Heart right ventricle (tissue), 16 donors: Measurements from ENCODE around the gene CDC5L. TPM values are rescaled to one million over a fixed set of nuclear protein-coding genes. Genes with fewer than 3 reads are reported as not detected.

Experiments used
- ATAC-seq, 8 donors: fragments of 200-7000 bp; cut with Tn5 transposase; one replicate each; pipeline ENCODE4 v1.9.1; 2020; ENCODE audit warnings: mild to moderate bottlenecking in 8 of 8, moderate library complexity in 8 of 8, moderate number of reproducible peaks in 1 of 8
- DNase-seq, 2 donors: peaks; one replicate each; pipeline ENCODE4 v3.0.0-alpha.2; 2020
- H3K27ac ChIP-seq, 10 donors: fragments of 200-600 bp; sonication (generic) in 2 of 10; one replicate each; pipeline versions ENCODE4 v1.5.0 to v1.8.0; 2020 to 2022; ENCODE audit warnings: mild to moderate bottlenecking in 3 of 10
- H3K27me3 ChIP-seq, 7 donors: fragments of 200-600 bp; one replicate each; pipeline ENCODE4 v1.8.0; 2021 to 2022; ENCODE audit warnings: mild to moderate bottlenecking in 2 of 7
- H3K36me3 ChIP-seq, 9 donors: fragments of 200-600 bp; sonication (generic) in 1 of 9; one replicate each; pipeline versions ENCODE4 v1.5.0 to v1.8.0; 2020 to 2022; ENCODE audit warnings: mild to moderate bottlenecking in 2 of 9
- H3K4me1 ChIP-seq, 9 donors: fragments of 200-600 bp; sonication (generic) in 1 of 9; one replicate each; pipeline versions ENCODE4 v1.5.0 to v1.8.0; 2020 to 2022; ENCODE audit warnings: mild to moderate bottlenecking in 4 of 9
- H3K4me3 ChIP-seq, 10 donors: fragments of 200-600 bp; sonication (generic) in 2 of 10; one replicate each; pipeline versions ENCODE4 v1.5.0 to v1.8.0; 2020 to 2022; ENCODE audit warnings: mild to moderate bottlenecking in 7 of 10, moderate library complexity in 2 of 10
- H3K9me3 ChIP-seq, 11 donors: fragments of 200-600 bp in 10 of 11; sonication (generic) in 2 of 11; one replicate each; pipeline versions ENCODE4 v1.5.0 to v1.8.0; 2013 to 2022; ENCODE audit warnings: mild to moderate bottlenecking in 2 of 11, control low read depth in 1 of 11, moderate library complexity in 1 of 11
- WGBS, 2 donors: extraction: QIAGEN DNeasy Blood & Tissue Kit; methylation state at CpG; one replicate each; pipeline ENCODE4 v1.1.7; 2013; ENCODE audit warnings: inconsistent platforms in 1 of 2; 5-methylcytosine and 5-hydroxymethylcytosine counted together
- intact Hi-C, 10 donors: fragments of 100-400 bp; cut with DNase I; formaldehyde crosslinking; loops; one replicate each; pipeline versions ENCODE4 v1.11.1 to v1.14.2; 2022
- polyA plus RNA-seq, 2 donors: library from polyadenylated mRNA; stranded (reverse); fragments of 200-250 nt; gene quantifications; one replicate each; pipeline ENCODE4 v1.2.3, GENCODE V29; 2013
- total RNA-seq, 10 donors: library from RNA; stranded (reverse); fragmentation: NEBNext Ultra II Directional in 3 of 10; extraction: Animal tissue kit (Norgen Biotek cat#: 25700) in 3 of 10; gene quantifications; one replicate each; pipeline versions ENCODE4 v1.2.1 to v1.2.4, GENCODE V29; 2021 to 2023
- TF ChIP-seq, protein P1 (sequence below), 9 donors: fragments of 200-600 bp; sonication (generic) in 2 of 9; IDR thresholded peaks; one replicate each; pipeline versions ENCODE4 v1.5.0 to v1.8.0; 2021 to 2022; ENCODE audit warnings: antibody characterized with exemption in 9 of 9, mild to moderate bottlenecking in 5 of 9, moderate library complexity in 1 of 9
- donor health status: Arrhythmogenic right ventricular cardiomyopathy.
- donor health status: ischemic (EF 13 %, LVEDD 7.1; RV severe dilation, severe dysfunction).
- donor health status: healthy with polysubstance abuse.
- donor health status: DM: no; HTN: yes; CAD: no.
- donor health status: DM: no; HTN: no; CAD: no.
- donor health status: ischemic (EF 25% LVEDD 6.9; RV normal size, moderate dysfunction).
- donor health status: ischemic (EF 25% LVEDD 5.7; RV mildly dilated, moderate dysfunction).
- donor health status: healthy.
- donor health status: DM: yes; HTN: yes; CAD: no.
- donor health status: Ischemic cardiomyopathy.
- donor health status: ischemic (EF 35%, LVEDD 5.7; RV mildly dilated, moderate dysfunction).
- donor health status: nonischemic (EF 11% LVEDD 7.7; RV severe dilation, severe dysfunction).
- donor health status: DM: yes; HTN: yes; CAD: no.
- donor health status: PGD.
- donor health status: ischemic (EF 29% LVEDD 5.4; RV normal size, mild dysfunction).
- donor health status: nonischemic (EF 23%, LVEDD 6.1; RV moderate dilation, normal function).

Gene CDC5L
- total and polyA plus RNA-seq, 12 donors = 5.4 to 26.5 (median 20.5) TPM

DNA sequence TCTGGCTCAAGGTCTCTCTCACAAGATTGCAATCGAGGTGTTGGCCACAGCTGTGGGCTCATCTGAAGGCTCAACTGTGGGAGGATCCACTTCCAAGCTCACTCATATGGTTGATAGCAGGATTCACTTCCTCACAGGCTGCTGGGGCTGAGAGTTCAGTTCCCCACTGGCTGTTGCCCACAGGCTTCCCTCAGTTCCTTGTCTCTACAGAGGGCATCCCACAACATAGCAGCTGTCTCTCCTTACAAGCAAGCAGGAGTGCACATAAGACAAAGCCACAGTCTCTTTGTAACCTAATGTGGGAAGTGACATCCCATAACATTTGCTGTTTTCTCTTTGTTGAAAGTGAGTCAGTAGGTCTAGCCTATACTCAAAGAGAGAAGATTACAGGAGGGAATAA is 31.0 kb upstream of the CDC5L start:
- H3K9me3 ChIP-seq = peaks cover 0 to 6% (median 0%) of the 10 kb centered on the region in 11 donors
- H3K4me3 ChIP-seq = no peak overlapping the region

DNA sequence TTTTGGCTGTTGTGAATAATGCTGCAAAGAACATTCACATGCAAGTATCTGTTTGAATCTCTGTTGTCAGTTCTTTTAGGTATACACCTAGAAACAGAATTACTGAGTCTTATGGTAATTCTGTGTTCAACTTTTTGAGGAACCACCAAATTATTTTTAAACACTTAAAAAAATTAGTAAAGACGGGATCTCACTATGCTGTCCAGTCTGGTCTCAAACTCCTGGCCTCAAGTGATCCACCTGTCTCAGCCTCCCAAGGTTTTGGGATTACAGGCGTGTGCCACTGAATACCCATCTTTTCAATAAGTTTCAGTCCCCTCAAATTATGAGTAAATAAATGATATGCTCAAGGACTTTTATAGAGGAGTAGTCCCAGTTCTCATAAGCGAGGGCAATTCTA is 27.5 kb upstream of the CDC5L start:
- Histone ChIP-seq H3K27me3 (peaks cover 0 to 22% (median 7%) of the 10 kb centered on the region in 7 donors), H3K9me3 (peaks cover 0 to 6% (median 0%) of the 10 kb centered on the region in 11 donors), H3K4me3 (no peak overlapping the region), H3K4me1 (no peaks in the 10 kb centered on the region), H3K36me3 (no peaks in the 10 kb centered on the region), H3K27ac (no peak overlapping the region)
- WGBS, 2 donors = 82 to 89% methylated on average over 3 of the region's 3 CpGs
- DNase-seq (no peak), ATAC-seq (no peak)
- intact Hi-C loops = no loop called here
- TF ChIP-seq, protein P1, sequence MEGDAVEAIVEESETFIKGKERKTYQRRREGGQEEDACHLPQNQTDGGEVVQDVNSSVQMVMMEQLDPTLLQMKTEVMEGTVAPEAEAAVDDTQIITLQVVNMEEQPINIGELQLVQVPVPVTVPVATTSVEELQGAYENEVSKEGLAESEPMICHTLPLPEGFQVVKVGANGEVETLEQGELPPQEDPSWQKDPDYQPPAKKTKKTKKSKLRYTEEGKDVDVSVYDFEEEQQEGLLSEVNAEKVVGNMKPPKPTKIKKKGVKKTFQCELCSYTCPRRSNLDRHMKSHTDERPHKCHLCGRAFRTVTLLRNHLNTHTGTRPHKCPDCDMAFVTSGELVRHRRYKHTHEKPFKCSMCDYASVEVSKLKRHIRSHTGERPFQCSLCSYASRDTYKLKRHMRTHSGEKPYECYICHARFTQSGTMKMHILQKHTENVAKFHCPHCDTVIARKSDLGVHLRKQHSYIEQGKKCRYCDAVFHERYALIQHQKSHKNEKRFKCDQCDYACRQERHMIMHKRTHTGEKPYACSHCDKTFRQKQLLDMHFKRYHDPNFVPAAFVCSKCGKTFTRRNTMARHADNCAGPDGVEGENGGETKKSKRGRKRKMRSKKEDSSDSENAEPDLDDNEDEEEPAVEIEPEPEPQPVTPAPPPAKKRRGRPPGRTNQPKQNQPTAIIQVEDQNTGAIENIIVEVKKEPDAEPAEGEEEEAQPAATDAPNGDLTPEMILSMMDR (IDR thresholded peaks at IDR 0.05) = no peak

More for the DNA sequence above, 31.0 kb upstream of the CDC5L start:
- ATAC-seq = no peak
- Histone ChIP-seq H3K27me3 (peaks cover 0 to 18% (median 7%) of the 10 kb centered on the region in 7 donors), H3K27ac (no peak overlapping the region), H3K36me3 (no peaks in the 10 kb centered on the region), H3K4me1 (no peaks in the 10 kb centered on the region)
- DNase-seq = no peak
- WGBS, 2 donors = 54 to 63% methylated on average over 1 of the region's 1 CpG
- intact Hi-C loops = no loop called here
- TF ChIP-seq, protein P1 (IDR thresholded peaks at IDR 0.05) = no peak

DNA sequence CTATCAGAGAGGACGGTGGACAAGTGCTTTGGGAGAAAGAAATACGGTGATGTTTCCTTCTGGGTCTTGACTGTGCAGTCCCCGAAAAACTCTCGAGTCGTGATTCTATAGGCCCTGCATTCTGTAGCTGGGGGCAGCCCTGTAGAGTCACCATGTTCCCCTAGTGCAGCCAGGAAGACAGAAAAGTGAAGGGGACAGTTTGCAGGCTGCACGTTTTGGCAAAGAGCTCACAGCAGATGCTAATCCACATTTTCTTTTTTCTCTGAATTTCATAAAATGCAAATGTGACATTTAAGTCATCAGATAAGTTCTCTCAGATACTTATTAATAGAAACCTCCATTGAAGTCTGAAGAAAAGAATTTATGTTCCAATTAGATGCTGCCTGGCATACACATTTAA is 25.6 kb upstream of the CDC5L start:
- H3K36me3 ChIP-seq = no peaks in the 10 kb centered on the region
- TF ChIP-seq, protein P1 (IDR thresholded peaks at IDR 0.05) = no peak
- no peaks in the 10 kb centered on the region for H3K9me3 ChIP-seq
- no peak for DNase-seq
- H3K4me1 ChIP-seq = no peaks in the 10 kb centered on the region
- WGBS, 2 donors = 75 to 78% methylated on average over 6 of the region's 6 CpGs
- H3K27ac ChIP-seq = no peak overlapping the region
- intact Hi-C loops = no loop called here
- no peak for ATAC-seq
- H3K4me3 ChIP-seq = no peak overlapping the region
- peaks cover 0 to 18% (median 0%) of the 10 kb centered on the region in 7 donors for H3K27me3 ChIP-seq

DNA sequence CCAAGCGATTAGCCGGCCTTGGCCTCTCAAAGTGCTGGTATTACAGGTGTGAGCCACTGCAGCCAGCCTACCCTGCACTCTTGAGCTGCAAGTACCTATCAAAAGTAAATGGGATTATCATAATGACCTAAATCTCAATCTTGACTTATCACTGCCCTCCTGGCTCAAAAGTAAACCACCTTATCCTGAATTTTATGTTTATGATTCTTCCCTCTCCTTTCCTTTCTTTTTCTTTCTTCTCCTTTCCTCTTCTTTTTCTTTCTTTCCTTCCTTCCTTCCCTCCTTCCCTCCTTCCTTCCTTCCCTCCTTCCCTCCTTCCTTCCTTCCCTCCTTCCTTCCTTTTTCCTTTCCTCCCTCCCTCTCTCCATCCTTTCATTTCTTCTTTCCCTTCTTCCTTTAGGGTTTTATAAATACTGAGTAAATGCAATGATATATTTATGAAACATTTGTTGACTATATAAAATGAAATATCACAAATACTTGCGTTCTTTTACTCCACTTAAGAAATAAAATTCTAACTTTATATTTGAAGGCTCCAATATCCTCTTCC is 24.1 kb upstream of the CDC5L start:
- intact Hi-C loops = no loop called here
- TF ChIP-seq, protein P1 (IDR thresholded peaks at IDR 0.05) = no peak
- Histone ChIP-seq H3K36me3 (no peaks in the 10 kb centered on the region), H3K9me3 (no peaks in the 10 kb centered on the region), H3K4me1 (no peaks in the 10 kb centered on the region), H3K27me3 (peaks cover 0 to 22% (median 6%) of the 10 kb centered on the region in 7 donors), H3K4me3 (no peak overlapping the region), H3K27ac (no peak overlapping the region)
- 95 to 99% methylated on average over 3 of the region's 3 CpGs for WGBS, 2 donors
- DNase-seq (no peak), ATAC-seq (no peak)
